Cerebellar nuclear complex (tissue), 1 donor: ENCODE results near the gene NBPF12.
"Not testable (repeated sequence)": the region's sequence is repeated elsewhere in the genome, so short reads cannot be mapped to it uniquely, and the experiment has no call there.

Experiments
- DNase-seq, 2 experiments: peaks; one replicate each; lab custom pipeline; 2025; lab: John Stamatoyannopoulos, UW

NBPF12 gene

GRCh38 chr1:146938242-146938902, at the start of gene NBPF12:
Gene NBPF12 (plus strand): TSS chr1:146938324. CDS start chr1:146960144, 21,820 bp downstream.
- DNase-seq, result not testable (repeated sequence)

DNA sequence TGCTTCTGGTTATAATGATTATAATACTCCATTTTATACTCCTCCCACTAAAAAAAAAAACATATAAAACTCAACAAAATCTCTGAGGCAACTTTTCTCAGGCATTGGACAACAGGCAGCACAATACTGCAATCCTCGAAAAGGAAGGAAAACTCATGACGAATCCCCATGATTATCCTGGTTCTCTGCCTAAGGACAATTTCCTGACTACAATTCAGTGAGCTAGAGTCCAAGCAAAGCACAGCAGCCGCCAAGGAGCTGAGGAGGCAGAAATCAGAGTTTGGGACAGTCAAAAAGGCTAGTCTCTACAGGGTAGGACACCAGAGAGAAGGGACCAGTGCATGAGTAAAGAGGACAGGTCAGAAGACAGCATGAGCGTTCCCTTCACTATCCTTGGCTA, 46.8 kb upstream of the NBPF12 start:
- not testable (repeated sequence) for DNase-seq

GRCh38 chr1:146892331-146892730, 45.8 kb upstream of the NBPF12 start:
- not testable (repeated sequence) for DNase-seq

DNA sequence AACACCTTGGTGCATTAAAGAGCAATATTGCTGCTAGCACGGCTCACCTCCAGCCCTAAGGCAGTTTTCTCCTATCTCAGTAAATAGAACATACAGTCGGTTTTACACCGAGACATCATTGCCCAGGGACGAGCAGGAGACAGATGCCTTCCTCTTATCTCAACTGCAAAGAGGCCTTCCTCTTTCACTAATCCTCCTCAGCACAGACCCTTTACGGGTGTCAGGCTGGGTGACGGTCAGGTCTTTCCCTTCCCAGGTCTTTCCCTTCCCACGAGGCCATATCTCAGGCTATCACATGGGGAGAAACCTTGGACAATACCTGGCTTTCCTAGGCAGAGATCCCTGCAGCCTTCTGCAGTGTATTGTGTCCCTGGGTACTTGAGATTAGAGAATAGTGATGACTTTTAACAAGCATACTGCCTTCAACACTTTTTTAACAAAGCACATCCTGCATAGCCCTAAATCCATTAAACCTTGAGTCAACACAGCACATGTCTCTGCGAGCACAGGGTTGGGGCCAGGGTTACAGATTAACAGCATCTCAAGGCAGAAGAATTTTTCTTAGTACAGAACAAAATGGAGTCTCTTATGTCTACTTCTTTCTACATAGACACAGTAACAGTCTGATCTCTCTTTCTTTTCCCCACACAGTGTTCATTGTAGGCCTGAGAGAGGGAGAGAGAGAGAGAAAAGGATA, 30.4 kb upstream of the NBPF12 start:
- DNase-seq, result not testable (repeated sequence)

GRCh38 chr1:146912975-146913374, 25.1 kb upstream of the NBPF12 start:
- DNase-seq, result not testable (repeated sequence)

- DNase-seq, result not testable (repeated sequence)
Measured at GRCh38 chr1:146920811-146921210, 17.3 kb upstream of the NBPF12 start.

DNA sequence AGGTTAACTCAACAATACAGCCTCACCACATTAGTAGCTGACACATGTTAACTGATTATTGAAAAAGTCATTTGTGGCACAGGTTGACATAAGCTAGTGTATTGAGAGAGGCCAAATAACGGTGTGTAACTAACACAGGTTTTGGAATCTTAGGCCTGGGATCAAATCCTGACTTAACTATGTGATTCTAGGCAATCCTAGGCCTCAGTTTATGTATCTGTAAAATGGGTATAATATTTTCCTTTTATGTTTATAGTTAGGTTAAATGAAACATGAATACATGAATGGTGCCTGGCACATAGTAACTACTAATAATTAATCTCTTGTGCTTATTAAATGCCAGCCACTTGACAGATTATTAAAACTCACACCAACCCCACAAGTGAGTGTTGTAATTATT, 15.5 kb upstream of the NBPF12 start:
- DNase-seq, result not testable (repeated sequence)

DNA sequence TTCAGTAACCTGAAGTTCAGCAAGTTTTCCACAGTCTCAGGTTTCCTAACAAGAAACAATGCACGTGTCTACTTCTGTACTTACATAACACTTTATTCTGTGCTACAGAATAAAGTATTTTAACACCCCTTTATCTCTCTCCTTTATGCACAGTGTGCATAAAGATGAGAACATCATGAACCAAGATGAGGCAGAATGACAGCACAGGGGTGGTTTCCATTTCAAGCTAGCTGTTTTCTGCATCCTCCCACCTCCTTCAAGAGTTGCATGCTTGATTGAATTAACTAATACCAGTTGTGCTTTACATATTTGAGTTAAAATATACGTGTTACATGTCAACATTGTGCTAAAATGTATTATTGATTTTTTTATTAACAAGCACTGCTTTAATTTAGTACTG, 14.0 kb upstream of the NBPF12 start:
- DNase-seq, result not testable (repeated sequence)

DNA sequence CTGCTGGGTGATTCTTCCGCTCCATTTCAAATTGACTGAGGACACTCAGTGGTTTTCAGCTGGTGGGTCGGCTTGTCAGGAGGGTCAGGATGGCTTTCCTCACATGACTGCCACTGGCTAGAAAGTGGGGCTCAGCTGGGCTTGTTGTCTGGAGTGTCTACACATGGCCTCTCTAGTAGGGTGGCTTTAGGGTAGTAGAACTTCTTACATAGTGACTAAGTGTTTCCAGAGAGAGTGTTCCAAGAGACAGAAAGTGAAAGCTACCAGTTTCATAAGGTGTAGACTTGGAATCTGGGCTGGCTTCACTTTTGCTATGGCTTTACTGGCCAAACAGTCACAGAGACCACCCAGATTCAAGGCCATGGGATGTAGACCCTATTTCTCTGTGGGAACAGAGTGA, 11.7 kb upstream of the NBPF12 start:
- not testable (repeated sequence) for DNase-seq

DNA sequence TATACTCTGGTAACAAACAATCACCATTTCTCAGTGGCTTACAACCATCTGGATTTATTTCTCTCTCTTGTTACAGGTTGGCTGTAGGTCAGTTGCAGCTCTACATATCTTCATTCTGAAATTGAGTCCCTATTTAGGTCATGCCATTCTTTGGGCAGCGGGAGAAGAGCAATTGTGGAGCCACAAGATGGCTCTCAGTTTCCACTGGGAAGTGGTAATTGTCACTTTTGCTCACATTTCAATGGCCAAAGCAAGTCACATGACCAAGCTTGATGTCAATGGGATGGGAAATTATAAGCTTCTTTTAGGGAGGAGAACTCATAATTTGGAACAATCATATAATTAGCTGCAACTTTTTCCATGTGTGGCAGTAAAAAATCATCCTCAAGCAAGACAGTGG, 7.9 kb upstream of the NBPF12 start:
- DNase-seq, result not testable (repeated sequence)

GRCh38 chr1:146934390-146935223, 3.5 kb upstream of the NBPF12 start:
- not testable (repeated sequence) for DNase-seq

GRCh38 chr1:146937462-146937861, 662 bp upstream of the NBPF12 start:
- DNase-seq, result not testable (repeated sequence)

GRCh38 chr1:146938927-146939786, 1.0 kb downstream of the NBPF12 start:
- DNase-seq, result not testable (repeated sequence)

- DNase-seq, result not testable (repeated sequence)
Measured at GRCh38 chr1:146940293-146940692, 2.2 kb downstream of the NBPF12 start.

- DNase-seq, result not testable (repeated sequence)
Measured at GRCh38 chr1:146943342-146943886, 5.3 kb downstream of the NBPF12 start.

DNA sequence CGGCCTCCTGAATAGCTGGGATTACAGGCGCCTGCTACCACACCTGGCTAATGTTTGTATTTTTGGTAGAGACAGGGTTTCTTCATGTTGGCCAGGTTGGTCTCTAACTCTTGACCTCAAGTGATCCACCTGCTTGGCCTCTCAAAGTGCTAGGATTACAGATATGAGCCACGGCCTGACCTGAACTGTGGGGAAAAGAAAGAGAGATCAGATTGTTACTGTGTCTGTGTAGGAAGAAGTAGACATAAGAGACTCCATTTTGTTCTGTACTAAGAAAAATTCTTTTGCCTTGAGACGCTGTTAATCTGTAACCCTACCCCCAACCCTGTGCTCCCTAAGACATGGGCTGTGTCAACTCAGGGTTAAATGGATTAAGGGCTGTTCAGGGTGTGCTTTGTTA, 10.0 kb downstream of the NBPF12 start:
- not testable (repeated sequence) for DNase-seq

GRCh38 chr1:146964340-146964739, 26.2 kb downstream of the NBPF12 start:
- not testable (repeated sequence) for DNase-seq

DNA sequence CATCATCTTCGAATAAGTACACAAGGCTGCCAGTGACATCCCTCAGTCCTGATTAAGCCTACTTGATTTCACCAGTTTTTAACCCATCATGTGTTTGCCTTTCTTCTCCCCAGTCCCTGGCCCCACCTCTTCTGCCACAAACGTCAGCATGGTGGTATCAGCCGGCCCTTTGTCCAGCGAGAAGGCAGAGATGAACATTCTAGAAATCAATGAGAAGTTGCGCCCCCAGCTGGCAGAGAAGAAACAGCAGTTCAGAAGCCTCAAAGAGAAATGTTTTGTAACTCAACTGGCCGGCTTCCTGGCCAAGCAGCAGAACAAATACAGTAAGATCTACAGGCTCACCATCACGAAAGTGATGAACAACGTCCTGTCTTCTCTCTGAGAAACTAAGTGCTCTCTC, 28.2 kb downstream of the NBPF12 start:
- not testable (repeated sequence) for DNase-seq

- DNase-seq, result not testable (repeated sequence)
Measured at GRCh38 chr1:146970656-146971055, 32.5 kb downstream of the NBPF12 start.

DNA sequence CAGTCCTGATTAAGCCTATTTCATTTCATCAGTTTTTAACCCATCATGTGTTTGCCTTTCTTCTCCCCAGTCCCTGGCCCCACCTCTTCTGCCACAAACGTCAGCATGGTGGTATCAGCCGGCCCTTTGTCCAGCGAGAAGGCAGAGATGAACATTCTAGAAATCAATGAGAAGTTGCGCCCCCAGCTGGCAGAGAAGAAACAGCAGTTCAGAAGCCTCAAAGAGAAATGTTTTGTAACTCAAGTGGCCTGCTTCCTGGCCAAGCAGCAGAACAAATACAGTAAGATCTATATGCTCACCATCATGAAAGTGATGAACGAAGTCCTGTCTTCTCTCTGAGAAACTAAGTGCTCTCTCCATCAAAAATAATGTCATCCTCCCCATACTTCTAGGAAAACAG, 34.6 kb downstream of the NBPF12 start:
- DNase-seq, result not testable (repeated sequence)

GRCh38 chr1:146985855-146986254, 47.7 kb downstream of the NBPF12 start:
- DNase-seq, result not testable (repeated sequence)
